PC-9 (cell line): ENCODE data around the gene RUNX2.

Experiments
- CTCF ChIP-seq: fragments of 200-600 bp; sonication (generic); conservative IDR thresholded peaks from 2 replicates; pipeline ENCODE4 v1.6.1; 2017; ENCODE audit warnings: mixed run types, antibody characterized with exemption, mild to moderate bottlenecking, moderate library complexity
- EZH2 ChIP-seq: fragments of 200-600 bp; sonication (generic); IDR thresholded peaks from 2 replicates; pipeline ENCODE4 v1.8.0; 2017; ENCODE audit warnings: antibody characterized with exemption, low read depth

- TF ChIP-seq CTCF (no peak), EZH2 (no peak)
Observed at GRCh38 chr6:45477278-45477677, 149.1 kb downstream of the RUNX2 start.
